H9 (cell line): Measurements from ENCODE around the gene NR2F2. TPM values are rescaled to one million over a fixed set of nuclear protein-coding genes. Genes with fewer than 3 reads are reported as not detected.

Experiments
- DNase-seq: peaks from one replicate; pipeline ENCODE4 v3.0.0-alpha.2; 2017
- H2AFZ ChIP-seq: one replicate; pipeline ENCODE4 v1.6.1; 2013; ENCODE audit warnings: mild to moderate bottlenecking, low read length, control low read depth, moderate library complexity
- H2AK5ac ChIP-seq: 2 replicates; pipeline ENCODE4 v1.6.1; 2013; ENCODE audit warnings: low read length, control low read depth, mixed read lengths; ENCODE audit not compliant: insufficient read length
- H2BK120ac ChIP-seq: one replicate; pipeline ENCODE4 v1.6.1; 2013; ENCODE audit warnings: low read depth, mild to moderate bottlenecking, low read length, control low read depth, inconsistent platforms; ENCODE audit not compliant: poor library complexity, severe bottlenecking
- H2BK12ac ChIP-seq: 2 replicates; pipeline ENCODE4 v1.6.1; 2013; ENCODE audit warnings: low read length, control low read depth, mixed read lengths, low read depth; ENCODE audit not compliant: insufficient read length
- H2BK15ac ChIP-seq: 2 replicates; pipeline ENCODE4 v1.6.1; 2013; ENCODE audit warnings: low read depth, low read length, control low read depth
- H2BK20ac ChIP-seq: one replicate; pipeline ENCODE4 v1.6.1; 2013; ENCODE audit warnings: low read depth, mild to moderate bottlenecking, low read length, control low read depth, inconsistent platforms; ENCODE audit not compliant: poor library complexity, severe bottlenecking
- H2BK5ac ChIP-seq: 2 replicates; pipeline ENCODE4 v1.6.1; 2013; ENCODE audit warnings: low read length, control low read depth, mixed read lengths; ENCODE audit not compliant: insufficient read length
- H3K14ac ChIP-seq: 2 replicates; pipeline ENCODE4 v1.6.1; 2013; ENCODE audit warnings: low read length, control low read depth; ENCODE audit not compliant: insufficient read depth
- H3K18ac ChIP-seq: 2 replicates; pipeline ENCODE4 v1.6.1; 2013; ENCODE audit warnings: low read depth, mild to moderate bottlenecking, mixed read lengths, low read length, control low read depth; ENCODE audit not compliant: insufficient read length
- H3K23ac ChIP-seq: 2 replicates; pipeline ENCODE4 v1.6.1; 2013; ENCODE audit warnings: low read length, control low read depth, mixed read lengths, low read depth; ENCODE audit not compliant: insufficient read length
- H3K23me2 ChIP-seq: 2 replicates; pipeline ENCODE4 v1.6.1; 2013; ENCODE audit warnings: low read depth, mild to moderate bottlenecking, mixed read lengths, low read length, control low read depth; ENCODE audit not compliant: insufficient read length, poor library complexity, severe bottlenecking
- H3K27ac ChIP-seq: 2 replicates; pipeline ENCODE4 v1.5.1; 2013; ENCODE audit warnings: low read length, control low read depth, mixed read lengths, low read depth; ENCODE audit not compliant: insufficient read length
- H3K27me3 ChIP-seq: 2 replicates; pipeline ENCODE4 v1.6.1; 2013; ENCODE audit warnings: low read length, control low read depth, inconsistent platforms; ENCODE audit not compliant: insufficient read depth
- H3K4ac ChIP-seq: 2 replicates; pipeline ENCODE4 v1.6.1; 2013; ENCODE audit warnings: low read depth, mild to moderate bottlenecking, control low read depth, inconsistent platforms, low read length, moderate library complexity
- H3K4me1 ChIP-seq: 2 replicates; pipeline ENCODE4 v1.6.1; 2013; ENCODE audit warnings: low read length, control low read depth, inconsistent platforms; ENCODE audit not compliant: insufficient read depth
- H3K4me2 ChIP-seq: 2 replicates; pipeline ENCODE4 v1.6.1; 2013; ENCODE audit warnings: low read length, control low read depth, mixed read lengths; ENCODE audit not compliant: insufficient read length, insufficient read depth
- H3K56ac ChIP-seq: 2 replicates; pipeline ENCODE4 v1.6.1; 2013; ENCODE audit warnings: low read depth, mild to moderate bottlenecking, mixed read lengths, low read length, control low read depth; ENCODE audit not compliant: insufficient read length
- H3K79me1 ChIP-seq: 2 replicates; pipeline ENCODE4 v1.6.1; 2013; ENCODE audit warnings: low read depth, mild to moderate bottlenecking, moderate library complexity, low read length, control low read depth, inconsistent platforms; ENCODE audit not compliant: insufficient read depth, poor library complexity, severe bottlenecking
- H3K79me2 ChIP-seq: 2 replicates; pipeline ENCODE4 v1.6.1; 2013; ENCODE audit warnings: low read length, control low read depth, inconsistent platforms; ENCODE audit not compliant: insufficient read depth
- H3K9ac ChIP-seq: 2 replicates; pipeline ENCODE4 v1.6.1; 2013; ENCODE audit warnings: low read length, control low read depth, mixed read lengths; ENCODE audit not compliant: insufficient read length; ENCODE audit errors: extremely low read depth
- H3K9me3 ChIP-seq: one replicate; pipeline ENCODE4 v1.6.1; 2013; ENCODE audit warnings: low read depth, low read length, inconsistent platforms; ENCODE audit not compliant: control insufficient read depth
- H3T11ph ChIP-seq: one replicate; pipeline ENCODE4 v1.6.1; 2013; ENCODE audit warnings: mild to moderate bottlenecking, low read length, control low read depth, inconsistent platforms
- H4K20me1 ChIP-seq: one replicate; pipeline ENCODE4 v1.6.1; 2013; ENCODE audit not compliant: control insufficient read depth, insufficient read length, insufficient read depth
- H4K5ac ChIP-seq: 2 replicates; pipeline ENCODE4 v1.6.1; 2013; ENCODE audit warnings: low read depth, mild to moderate bottlenecking, mixed read lengths, low read length, control low read depth; ENCODE audit not compliant: insufficient read length
- H4K8ac ChIP-seq: replicated peaks from 2 replicates; pipeline ENCODE4 v1.6.1; 2013; ENCODE audit warnings: low read length, control low read depth, mixed read lengths, low read depth; ENCODE audit not compliant: insufficient read length
- H4K91ac ChIP-seq: 2 replicates; pipeline ENCODE4 v1.6.1; 2013; ENCODE audit warnings: low read depth, mild to moderate bottlenecking, moderate library complexity, mixed read lengths, low read length, control low read depth; ENCODE audit not compliant: insufficient read length
- H3K27ac Mint-ChIP-seq, 3 experiments: 2 replicates in 2 of 3; 3 replicates in 1 of 3; pipeline ENCODE4 v1.8.0; 2020 to 2021; ENCODE audit warnings: mixed read lengths in 3 of 3, mild to moderate bottlenecking in 1 of 3, moderate library complexity in 1 of 3
- H3K27me3 Mint-ChIP-seq: 2 replicates; pipeline ENCODE4 v1.8.0; 2021; ENCODE audit warnings: low read depth, mild to moderate bottlenecking, moderate library complexity, mixed read lengths
- H3K36me3 Mint-ChIP-seq, 3 experiments: 2 replicates in 2 of 3; 3 replicates in 1 of 3; pipeline ENCODE4 v1.8.0; 2020 to 2021; ENCODE audit warnings: low read depth in 3 of 3, mixed read lengths in 3 of 3; ENCODE audit not compliant: insufficient read depth in 1 of 3
- H3K4me1 Mint-ChIP-seq, 2 experiments: 2 replicates each; pipeline ENCODE4 v1.8.0; 2020; ENCODE audit warnings: mixed read lengths in 2 of 2
- H3K4me3 Mint-ChIP-seq, 2 experiments: 2 replicates in 1 of 2; 3 replicates in 1 of 2; pipeline ENCODE4 v1.8.0; 2020 to 2021; ENCODE audit warnings: mild to moderate bottlenecking in 2 of 2, mixed read lengths in 2 of 2, moderate library complexity in 1 of 2
- H3K9me3 Mint-ChIP-seq, 2 experiments: 2 replicates in 1 of 2; 3 replicates in 1 of 2; pipeline ENCODE4 v1.8.0; 2020; ENCODE audit warnings: mild to moderate bottlenecking in 2 of 2, mixed read lengths in 2 of 2, moderate library complexity in 1 of 2
- CTCF ChIP-seq: fragments of 200-600 bp; sonication (generic); conservative IDR thresholded peaks from 3 replicates; pipeline ENCODE4 v1.8.0; 2021; ENCODE audit warnings: antibody characterized with exemption, mild to moderate bottlenecking
- WGBS: extraction: QIAGEN DNeasy Blood & Tissue Kit; methylation state at CpG from one replicate; pipeline ENCODE4 v1.1.7; 2013; ENCODE audit warnings: missing lambda C conversion rate, low lambda C conversion rate, mixed read lengths; ENCODE audit not compliant: insufficient read length; ENCODE audit errors: extremely low coverage; 5-methylcytosine and 5-hydroxymethylcytosine counted together
- total RNA-seq: library from RNA; stranded (reverse); gene quantifications from 2 replicates; pipeline ENCODE4 v1.2.1, GENCODE V29; 2021

The NR2F2 gene
- total RNA-seq, 1 experiment from 2014 or later: 0.24 TPM

GRCh38 chr15:96311956-96312294 lies 18.6 kb upstream of the NR2F2 start:
- no peak for TF ChIP-seq CTCF
- Histone ChIP-seq H3K56ac (no peak overlapping the region), H3T11ph (no peak overlapping the region), H2BK120ac (no peak overlapping the region), H3K14ac (no peak overlapping the region), H4K8ac (no peak overlapping the region), H3K23ac (no peak overlapping the region), H2BK12ac (no peak overlapping the region), H3K4me2 (no peak overlapping the region), H3K27ac (no peak overlapping the region), H2BK20ac (no peak overlapping the region), H3K79me2 (no peaks in the 10 kb centered on the region), H4K5ac (no peak overlapping the region), H2AK5ac (no peak overlapping the region), H4K91ac (no peak overlapping the region), H3K4me1 (no peaks in the 10 kb centered on the region; the same call in 1 of the 2 replicates), H4K20me1 (no peaks in the 10 kb centered on the region), H2AFZ (no peak overlapping the region), H3K9me3 (no peaks in the 10 kb centered on the region), H3K27me3 (no peaks in the 10 kb centered on the region; the same call in 1 of the 2 replicates), H3K9ac (no peak overlapping the region), H3K4ac (no peak overlapping the region), H3K79me1 (no peaks in the 10 kb centered on the region), H2BK15ac (no peak overlapping the region), H2BK5ac (no peak overlapping the region), H3K23me2 (no peaks in the 10 kb centered on the region), H3K18ac (no peak overlapping the region)
- Mint-ChIP-seq H3K4me3 (no peak overlapping the region), H3K27me3 (peaks cover 63% of the 10 kb centered on the region), H3K9me3 (no peaks in the 10 kb centered on the region), H3K36me3 (no peaks in the 10 kb centered on the region), H3K4me1 (peaks cover 9 to 15% of the 10 kb centered on the region in 2 experiments; a peak in 3 of 4 replicates), H3K27ac (no peak overlapping the region)
- DNase-seq: no peak
- no CpG with 5 or more reads among the region's 5 CpGs for WGBS
